Activated CD8-positive, alpha-beta memory T cell treated with anti-CD3 and anti-CD28 coated beads, Interleukin-2, amount 50 U/mL, for 4 hours (primary cell): ENCODE results near the gene SLC18A2.
"Not testable (repeated sequence)": the region's sequence is repeated elsewhere in the genome, so short reads cannot be mapped to it uniquely, and the experiment has no call there.

Experiments
- DNase-seq: peaks from one replicate; pipeline ENCODE4 v3.0.0-alpha.2; 2020

SLC18A2 gene

GRCh38 chr10:117266400-117266799 is 25.5 kb downstream of the SLC18A2 start:
- DNase-seq: no peak

GRCh38 chr10:117266812-117267211 is 25.9 kb downstream of the SLC18A2 start:
- no peak for DNase-seq

- no peak for DNase-seq
These were observed 27.3 kb downstream of the SLC18A2 start for GRCh38 chr10:117268258-117268657.

- DNase-seq: no peak
These were observed 28.0 kb downstream of the SLC18A2 start for GRCh38 chr10:117268907-117269306.

- no peak for DNase-seq
These were observed 30.5 kb downstream of the SLC18A2 start for GRCh38 chr10:117271427-117271826.

GRCh38 chr10:117272195-117273076 is 31.5 kb downstream of the SLC18A2 start:
- DNase-seq: no peak

GRCh38 chr10:117273980-117274379 is 33.1 kb downstream of the SLC18A2 start:
- no peak for DNase-seq

- DNase-seq: no peak
These were observed 33.6 kb downstream of the SLC18A2 start for GRCh38 chr10:117274509-117274908.

GRCh38 chr10:117275121-117275520 is 34.2 kb downstream of the SLC18A2 start:
- DNase-seq: no peak

GRCh38 chr10:117277675-117278074 is 36.8 kb downstream of the SLC18A2 start:
- DNase-seq: no peak

- DNase-seq: no peak
These were observed 44.0 kb downstream of the SLC18A2 start for GRCh38 chr10:117284716-117285494.

- DNase-seq: not testable (repeated sequence)
These were observed 50.0 kb downstream of the SLC18A2 start for GRCh38 chr10:117290872-117291271.

- no peak for DNase-seq
These were observed 53.2 kb downstream of the SLC18A2 start for GRCh38 chr10:117294039-117294645.

- DNase-seq: no peak
These were observed 53.8 kb downstream of the SLC18A2 start for GRCh38 chr10:117294735-117295134.

- DNase-seq: no peak
These were observed 57.3 kb downstream of the SLC18A2 start for GRCh38 chr10:117298219-117298618.

- no peak for DNase-seq
These were observed 58.5 kb downstream of the SLC18A2 start for GRCh38 chr10:117299435-117299834.

- no peak for DNase-seq
These were observed 59.8 kb downstream of the SLC18A2 start for GRCh38 chr10:117300671-117301070.

- DNase-seq: not testable (repeated sequence)
These were observed 62.5 kb downstream of the SLC18A2 start for GRCh38 chr10:117303451-117303850.

GRCh38 chr10:117306674-117307073 is 65.8 kb downstream of the SLC18A2 start:
- DNase-seq: no peak

- no peak for DNase-seq
These were observed 70.3 kb downstream of the SLC18A2 start for GRCh38 chr10:117311261-117311660.

GRCh38 chr10:117312430-117312829 is 71.5 kb downstream of the SLC18A2 start:
- DNase-seq: no peak

- no peak for DNase-seq
These were observed 72.7 kb downstream of the SLC18A2 start for GRCh38 chr10:117313641-117314040.

- DNase-seq: no peak
These were observed 75.8 kb downstream of the SLC18A2 start for GRCh38 chr10:117316701-117317100.

- no peak for DNase-seq
These were observed 78.0 kb downstream of the SLC18A2 start for GRCh38 chr10:117318909-117319308.
